Measurements from ENCODE around the gene CAD. TPM values are rescaled to one million over a fixed set of nuclear protein-coding genes. Genes with fewer than 3 reads are reported as not detected.

The CAD gene
- total RNA-seq, 1 experiment from 2014 or later, result 114 TPM

- H3K9me3 ChIP-seq (ENCODE audit: control insufficient read depth in 1 of 2, insufficient read depth in 1 of 2, low read depth in 1 of 2, low read length in 2 of 2), result no peaks in the 10 kb centered on the region
- ATAC-seq, result peak; percentile 47
- TF ChIP-seq RAD21 (IDR thresholded peaks at IDR 0.05; ENCODE audit: low read depth) (no peak), MAX (IDR thresholded peaks at IDR 0.05) (peak; percentile 58)
- H3K36me3 ChIP-seq (ENCODE audit: control insufficient read depth in 1 of 2, insufficient read depth in 2 of 2, low read length in 2 of 2), result no peaks in the 10 kb centered on the region
- ChIA-PET CTCF (interaction anchor here (1.8 to 4.0 kb wide), 3 partner anchors 16 to 39 kb away, joined by 5 to 22 read pairs (median 6); no protein-coding TSS in a partner anchor), POLR2A (interaction anchor here (1.1 to 1.8 kb wide), 4 partner anchors 8 to 183 kb away, joined by 3 to 6 read pairs (median 3); partner anchors contain the start of gene PREB), RAD21 (ENCODE audit: low non-redundant PET in 1 of 2, low total read pairs in 2 of 2, uncharacterized antibody in 2 of 2, unreplicated experiment in 2 of 2) (interaction anchor here in 1 of 2 experiments (0.9 kb wide), 1 partner anchor 16 kb away, joined by 3 read pairs; no protein-coding TSS in a partner anchor)
- H3K9me2 ChIP-seq (ENCODE audit: insufficient read depth), result no peaks in the 10 kb centered on the region
- no peaks in the 10 kb centered on the region for H4K20me1 ChIP-seq (ENCODE audit: insufficient read depth)
- peak overlapping the region; percentile 52 to 84 for H3K4me3 ChIP-seq (replicated peaks in 1 of 2; ENCODE audit: low read depth in 1 of 2, low read length in 2 of 2)
- peak overlapping the region; percentile 45; the same call in 1 of the 2 replicates for H3K27ac ChIP-seq (ENCODE audit: low read depth, low read length)
- DNase-seq (ENCODE audit: low read depth, low spot score), result no peak
- no TSS peak for BruUV-seq (replicated peaks)
- peak overlapping the region; percentile 99 for H3K4me2 ChIP-seq (ENCODE audit: low read length)
- H2AFZ ChIP-seq (ENCODE audit: low read depth, low read length, poor library complexity, severe bottlenecking), result peak overlapping the region; percentile 77
- peaks cover 19 to 37% of the 10 kb centered on the region in 2 experiments for H3K4me1 ChIP-seq (ENCODE audit: control insufficient read depth in 1 of 2, insufficient read depth in 2 of 2, low read length in 2 of 2)
- peaks cover 13% of the 10 kb centered on the region; the same call in 1 of the 2 replicates for H3K27me3 ChIP-seq (ENCODE audit: insufficient read depth, low read length)
- H3K9ac ChIP-seq (ENCODE audit: low read length), result peak overlapping the region; percentile 63
- peaks cover 13% of the 10 kb centered on the region; the same call in 1 of the 2 replicates for H3K79me2 ChIP-seq (ENCODE audit: insufficient read depth, low read length)
- intact Hi-C loops (cut with micrococcal nuclease), result loop anchor here (5.0 kb wide), 1 partner anchor 58 kb away; the partner anchor contains the start of gene MPV17
These were observed 47.1 kb downstream of the CAD start for GRCh38 chr2:27264253-27264752.

- ATAC-seq (peak; percentile 69), DNase-seq (ENCODE audit: low read depth, low spot score) (peak; percentile 54)
- Histone ChIP-seq H3K4me1 (ENCODE audit: control insufficient read depth in 1 of 2, insufficient read depth in 2 of 2, low read length in 2 of 2) (peaks cover 19 to 37% of the 10 kb centered on the region in 2 experiments), H3K27me3 (ENCODE audit: insufficient read depth, low read length) (peaks cover 13% of the 10 kb centered on the region; the same call in 1 of the 2 replicates), H3K4me3 (replicated peaks in 1 of 2; ENCODE audit: low read depth in 1 of 2, low read length in 2 of 2) (peak overlapping the region; percentile 52 to 84), H3K79me2 (ENCODE audit: insufficient read depth, low read length) (peaks cover 8% of the 10 kb centered on the region; the same call in 1 of the 2 replicates), H3K9me2 (ENCODE audit: insufficient read depth) (no peaks in the 10 kb centered on the region), H3K9ac (ENCODE audit: low read length) (peak overlapping the region; percentile 63), H3K9me3 (ENCODE audit: control insufficient read depth in 1 of 2, insufficient read depth in 1 of 2, low read depth in 1 of 2, low read length in 2 of 2) (no peaks in the 10 kb centered on the region), H3K4me2 (ENCODE audit: low read length) (peak overlapping the region; percentile 99), H3K36me3 (ENCODE audit: control insufficient read depth in 1 of 2, insufficient read depth in 2 of 2, low read length in 2 of 2) (no peaks in the 10 kb centered on the region), H3K27ac (ENCODE audit: low read depth, low read length) (peak overlapping the region; percentile 45; the same call in 1 of the 2 replicates), H2AFZ (ENCODE audit: low read depth, low read length, poor library complexity, severe bottlenecking) (peak overlapping the region; percentile 77), H4K20me1 (ENCODE audit: insufficient read depth) (no peaks in the 10 kb centered on the region)
- intact Hi-C loops (cut with micrococcal nuclease), result loop anchor here (5.0 kb wide), 2 partner anchors 37 to 57 kb away; partner anchors contain the start of gene MPV17
- RAD21 ChIA-PET (ENCODE audit: low non-redundant PET in 1 of 2, low total read pairs in 2 of 2, uncharacterized antibody in 2 of 2, unreplicated experiment in 2 of 2), result interaction anchor here in 1 of 2 experiments (0.9 kb wide), 1 partner anchor 15 kb away, joined by 3 read pairs; no protein-coding TSS in a partner anchor
- POLR2A ChIA-PET, result interaction anchor here (0.7 to 1.7 kb wide), 5 partner anchors 14 to 184 kb away, joined by 3 to 4 read pairs (median 3); partner anchors contain the start of gene PREB
- CTCF ChIA-PET, result interaction anchor here (0.7 to 4.0 kb wide), 7 partner anchors 11 to 178 kb away, joined by 3 to 22 read pairs (median 5); partner anchors contain the start of genes DNAJC5G and KHK
- TSS peak; percentile 34 for BruUV-seq (replicated peaks)
- TF ChIP-seq POLR2AphosphoS5 (IDR thresholded peaks at IDR 0.05; ENCODE audit: low read depth, low read length) (peak; percentile 56; the same call in 1 of the 2 replicates), YY1 (IDR thresholded peaks at IDR 0.05; ENCODE audit: extremely low read depth, insufficient replicate concordance, low read depth, low read length) (peak; percentile 85), EZH2 (IDR thresholded peaks at IDR 0.05) (no peak), CTCF (IDR thresholded peaks at IDR 0.05 in 2 of 3, conservative IDR thresholded peaks at IDR 0.05 in 1 of 3; ENCODE audit: borderline replicate concordance in 1 of 3, insufficient read depth in 1 of 3, low read depth in 2 of 3, low read length in 2 of 3) (peak; percentile 68 to 72 (median 70); a peak in 5 of 6 replicates), TCF7L2 (IDR thresholded peaks at IDR 0.05; ENCODE audit: borderline replicate concordance, extremely low read depth, insufficient read depth, insufficient read length) (peak; percentile 11), CBX3 (IDR thresholded peaks at IDR 0.05; ENCODE audit: low read depth) (peak; percentile 95), SIN3A (IDR thresholded peaks at IDR 0.05; ENCODE audit: low read depth) (no peak), MAX (IDR thresholded peaks at IDR 0.05) (peak; percentile 100), ZFX (IDR thresholded peaks at IDR 0.05) (peak; percentile 40; the same call in 1 of the 2 replicates), JUND (IDR thresholded peaks at IDR 0.05) (no peak)
These were observed 47.8 kb downstream of the CAD start for GRCh38 chr2:27264753-27265535.

Measured in HCT116 (cell line).